HG03196 (cell line): ENCODE measurements around the gene DENND1B.
"Not testable (repeated sequence)": the region's sequence is repeated elsewhere in the genome, so short reads cannot be mapped to it uniquely, and the experiment has no call there.

ENCODE experiments used
- ATAC-seq: cut with Tn5 transposase; IDR thresholded peaks from one replicate; pipeline ENCODE4 v1.9.1; 2021; ENCODE audit not compliant: unreplicated experiment

DENND1B gene

DNA sequence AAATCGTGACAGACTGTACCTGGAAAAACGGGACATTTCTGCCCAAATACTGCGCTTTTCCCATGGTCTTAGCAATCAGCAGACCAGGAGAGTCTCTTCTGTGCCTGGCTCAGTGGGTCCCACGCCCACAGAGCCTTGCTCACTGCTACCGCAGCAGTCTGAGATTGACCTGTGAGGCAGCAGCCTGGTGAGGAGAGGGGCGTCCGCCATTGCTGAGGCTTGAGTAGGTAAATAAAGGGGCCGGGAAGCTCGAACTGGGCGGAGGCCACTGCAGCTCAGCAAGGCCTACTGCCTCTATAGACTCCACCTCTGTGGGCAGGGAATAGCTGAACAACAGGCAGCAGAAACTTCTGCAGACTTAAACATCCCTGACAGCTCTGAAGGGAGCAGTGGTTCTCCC lies 203.1 kb downstream of the DENND1B start:
- no peak for ATAC-seq

DNA sequence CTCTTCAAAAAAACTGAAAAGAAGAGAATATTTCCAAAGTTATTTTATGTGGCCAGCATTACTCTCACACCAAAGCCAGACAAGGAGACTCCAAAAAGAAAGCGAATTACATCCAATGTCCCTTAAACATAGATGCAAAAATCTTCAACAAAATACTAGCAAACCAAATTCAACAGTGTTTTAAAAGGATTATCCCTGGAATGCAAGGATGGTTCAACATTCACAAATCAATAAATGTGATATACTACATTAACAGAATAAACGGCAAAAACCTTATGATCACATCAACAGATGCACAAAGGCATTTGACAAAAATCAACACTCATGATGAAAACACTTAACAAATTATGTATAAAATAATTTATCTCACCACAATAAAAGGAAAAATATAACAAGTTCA lies 207.8 kb downstream of the DENND1B start:
- no peak for ATAC-seq

DNA sequence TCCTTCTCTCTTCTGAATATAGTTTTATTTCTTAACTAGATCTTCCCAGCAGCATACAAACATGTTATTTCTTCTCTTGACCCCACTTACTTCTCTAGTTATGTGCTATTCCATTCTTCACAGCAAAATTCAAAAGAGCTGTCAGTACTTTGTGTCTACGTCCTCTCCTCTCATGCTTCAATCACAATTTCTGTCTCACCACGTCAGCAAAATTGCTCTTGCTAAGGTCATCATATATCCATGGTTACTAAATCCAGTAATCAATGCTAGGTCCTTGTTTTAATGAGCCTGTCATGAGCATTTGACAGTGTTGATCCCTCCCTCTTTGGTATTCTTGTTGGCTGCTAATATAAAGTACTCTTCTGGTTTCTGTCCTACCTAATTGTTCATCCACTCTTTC lies 214.2 kb downstream of the DENND1B start:
- ATAC-seq: no peak

DNA sequence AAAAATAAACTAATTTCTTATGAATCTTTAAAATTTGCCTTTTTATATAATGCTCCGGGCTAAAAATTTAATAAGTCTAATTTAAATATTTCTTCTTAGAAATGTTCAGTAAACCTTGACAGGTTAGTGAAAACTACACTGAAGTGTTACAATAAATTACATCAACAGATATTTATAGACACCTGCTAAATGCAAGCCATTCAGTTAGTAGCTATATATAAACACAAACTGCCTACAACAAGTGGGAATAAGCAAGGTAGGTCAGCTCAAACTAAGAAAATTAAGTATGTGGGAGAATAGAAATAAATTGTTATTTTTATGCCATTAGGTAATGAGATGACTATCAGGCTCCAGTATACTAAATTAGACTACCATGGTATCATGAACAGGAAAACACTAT lies 215.6 kb downstream of the DENND1B start:
- ATAC-seq: no peak

DNA sequence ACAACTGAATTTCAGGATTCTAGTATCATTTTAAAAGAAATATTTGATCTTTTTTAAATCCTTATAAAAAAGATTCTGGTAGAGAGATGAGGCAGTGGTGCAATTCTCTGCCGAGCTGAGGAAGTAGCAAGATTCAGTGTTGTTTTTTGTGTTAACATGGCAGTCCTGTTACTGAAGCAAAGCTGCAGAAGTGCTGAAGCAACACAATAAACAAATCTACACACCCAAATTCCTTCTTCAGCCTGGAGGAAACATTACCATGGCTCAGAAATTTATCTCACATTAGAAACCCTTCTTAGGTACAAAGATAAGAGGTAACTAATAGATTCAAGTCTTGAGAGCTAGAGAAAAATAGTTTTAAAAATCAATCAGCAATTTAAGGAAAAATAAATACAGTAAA lies 216.0 kb downstream of the DENND1B start:
- no peak for ATAC-seq

DNA sequence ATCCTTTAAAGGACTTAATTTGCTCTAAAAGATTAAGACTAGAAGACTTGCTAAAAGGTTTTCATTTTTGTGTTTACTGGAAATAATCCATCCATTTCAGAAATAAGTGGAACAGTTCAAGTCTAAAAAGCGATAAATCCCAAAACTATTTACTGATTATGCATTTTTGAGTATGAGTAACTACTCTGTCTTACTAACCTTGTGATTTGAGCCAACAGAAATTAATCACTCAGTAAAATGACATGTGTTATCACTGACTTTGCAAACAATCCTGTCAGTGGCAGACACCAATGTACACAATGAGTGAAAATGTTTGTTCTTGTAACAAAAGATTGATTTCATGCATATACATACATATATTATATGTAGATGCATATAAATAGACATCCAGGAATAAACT lies 218.0 kb downstream of the DENND1B start:
- no peak for ATAC-seq

DNA sequence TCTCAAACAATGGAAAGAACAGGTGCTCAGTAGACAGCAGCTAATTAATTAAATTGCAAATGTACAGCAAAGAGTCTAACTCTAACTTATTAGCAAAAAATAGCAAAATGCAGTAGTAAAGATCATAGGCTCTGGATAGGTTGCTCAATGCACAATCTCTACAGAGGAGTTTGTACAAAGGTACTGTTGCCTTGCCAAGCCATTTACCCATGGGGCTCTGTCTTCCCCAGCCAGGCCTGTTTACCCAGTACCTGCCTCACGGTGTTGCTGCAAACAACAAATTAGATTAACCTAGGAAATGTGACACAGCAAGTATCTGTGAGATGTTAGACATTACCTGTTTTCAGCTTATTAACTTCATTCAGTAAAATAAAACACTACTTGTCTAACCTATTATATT lies 222.0 kb downstream of the DENND1B start:
- no peak for ATAC-seq

DNA sequence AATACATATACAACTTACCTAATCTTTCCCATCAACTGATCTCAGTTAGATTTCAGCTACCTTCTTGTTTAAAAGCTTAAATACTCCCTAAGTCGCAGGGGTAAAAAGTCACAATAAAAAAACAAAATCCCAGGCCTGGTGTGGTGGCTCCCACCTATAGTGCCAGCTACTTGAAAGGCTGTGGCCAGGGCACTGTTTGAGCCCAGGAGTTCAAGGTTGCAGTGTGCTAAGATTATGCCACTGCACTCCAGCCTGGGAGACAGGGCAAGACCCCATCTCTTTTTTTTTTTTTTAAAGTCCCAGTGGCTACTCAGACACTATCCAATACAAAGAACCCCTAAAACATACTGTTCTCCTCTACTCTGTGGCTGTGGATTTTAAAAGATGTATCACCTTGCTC lies 228.3 kb downstream of the DENND1B start:
- no peak for ATAC-seq

DNA sequence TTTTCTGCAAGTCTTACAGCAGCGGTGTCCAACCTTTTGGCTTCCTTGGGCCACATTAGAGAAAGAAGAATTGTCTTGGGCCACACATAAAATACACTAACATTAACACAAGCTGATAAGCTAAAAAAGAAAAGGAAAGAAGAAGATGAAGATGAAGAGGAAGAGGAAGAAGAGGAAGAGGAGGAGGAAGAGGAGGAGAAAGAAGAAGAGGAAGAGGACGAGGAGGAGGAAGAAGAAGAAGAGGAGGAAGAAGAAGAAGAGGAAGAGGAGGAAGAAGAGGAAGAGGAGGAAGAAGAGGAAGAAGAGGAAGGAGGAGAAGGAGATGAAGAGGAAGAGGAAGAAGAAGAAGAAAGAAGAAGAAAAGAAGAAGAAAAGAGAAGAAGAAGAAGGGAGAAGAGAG lies 230.7 kb downstream of the DENND1B start:
- no peak for ATAC-seq

DNA sequence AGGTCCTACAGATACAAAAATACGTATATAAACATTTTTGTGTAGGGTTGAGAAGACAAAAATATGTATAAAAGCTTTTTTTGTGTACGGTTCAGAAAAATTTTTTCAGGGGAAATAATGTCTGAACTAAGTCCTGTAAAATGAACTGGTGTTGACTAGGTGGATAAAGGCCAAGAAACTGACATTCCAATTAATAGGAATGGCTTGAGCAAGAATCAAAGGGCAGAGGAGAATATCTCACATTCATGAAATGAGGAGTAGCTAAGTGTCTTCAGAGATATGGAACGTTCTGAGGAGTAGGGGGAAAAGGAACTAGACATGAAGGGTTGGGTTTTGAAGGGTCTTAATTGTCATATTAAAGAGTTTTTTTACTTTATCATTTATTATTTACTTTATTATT lies 231.2 kb downstream of the DENND1B start:
- no peak for ATAC-seq

DNA sequence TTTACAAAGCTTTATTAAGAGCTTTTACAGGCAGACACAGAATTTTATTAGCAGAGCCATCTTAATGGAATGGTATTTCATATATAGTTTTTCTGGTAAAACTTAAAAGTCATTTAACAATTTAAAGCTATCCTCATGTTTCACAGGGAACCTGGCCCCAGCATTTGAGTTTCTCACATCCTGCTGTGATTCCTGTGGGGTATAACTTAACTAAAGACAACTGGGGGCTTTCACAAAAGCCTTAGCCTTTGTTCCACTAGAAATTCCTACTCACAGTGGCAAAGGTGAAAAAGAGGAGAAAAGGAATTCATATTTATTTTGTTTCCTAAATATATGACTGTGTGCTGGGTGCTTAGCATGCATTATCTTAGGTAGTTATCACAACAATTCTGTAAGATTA lies 233.9 kb downstream of the DENND1B start:
- no peak for ATAC-seq

DNA sequence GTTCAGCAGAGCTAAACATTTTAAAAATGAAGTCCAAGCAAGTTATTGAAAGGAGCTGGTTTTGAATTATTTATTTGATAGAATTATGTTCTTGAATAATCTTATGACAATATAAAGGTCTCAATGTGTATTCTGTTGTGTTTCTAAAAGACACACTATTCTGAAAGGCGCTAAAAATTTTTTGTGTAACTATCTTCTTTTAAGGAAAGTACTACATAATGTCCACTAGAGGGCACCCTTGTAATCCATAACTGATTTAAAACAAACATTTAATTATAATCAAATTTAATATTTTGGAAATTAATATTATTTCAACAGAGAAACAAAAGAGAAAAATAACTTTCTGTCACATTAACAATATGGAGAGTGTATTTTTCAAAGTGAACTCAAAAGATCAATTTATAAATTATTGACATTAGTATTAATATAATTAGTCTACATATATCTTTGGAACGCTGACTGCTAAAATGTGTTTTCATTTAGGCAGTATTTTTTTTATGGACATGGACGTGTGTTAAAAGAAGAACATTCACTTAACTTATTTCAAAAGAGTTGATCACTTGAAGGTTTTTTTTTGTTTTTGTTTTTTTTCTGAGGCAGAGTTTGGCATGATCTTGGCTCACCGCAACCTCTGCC lies 248.4 kb downstream of the DENND1B start:
- ATAC-seq: peak; percentile 56

DNA sequence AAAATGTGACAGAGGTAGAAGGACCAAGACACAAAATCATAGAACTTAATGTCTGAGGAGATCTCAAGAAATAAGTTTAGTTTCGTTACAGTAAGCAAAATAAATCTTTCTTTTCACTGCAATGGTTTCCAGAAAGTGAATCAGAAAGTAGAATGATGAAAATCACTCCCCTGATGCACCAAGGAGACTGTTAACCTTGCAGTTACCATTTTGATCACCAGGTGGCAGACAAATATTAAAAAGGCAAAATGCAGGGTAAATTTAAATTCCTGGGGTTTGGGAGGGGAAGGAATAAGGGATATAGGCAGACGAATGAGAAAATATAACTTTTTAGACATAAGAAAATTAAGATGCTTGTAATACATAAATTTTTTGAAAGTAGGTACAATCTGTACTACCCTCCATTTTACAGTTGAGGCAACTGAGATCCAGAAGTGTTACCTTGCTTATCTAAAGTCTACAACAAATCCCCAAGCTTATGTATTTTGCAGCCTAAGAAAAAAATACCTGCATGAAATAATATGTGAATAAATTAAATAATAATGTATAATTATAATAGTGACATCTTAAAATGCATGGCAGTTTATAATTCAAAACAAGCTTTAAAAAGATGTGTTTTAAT lies 254.1 kb downstream of the DENND1B start:
- peak; percentile 57 for ATAC-seq

DNA sequence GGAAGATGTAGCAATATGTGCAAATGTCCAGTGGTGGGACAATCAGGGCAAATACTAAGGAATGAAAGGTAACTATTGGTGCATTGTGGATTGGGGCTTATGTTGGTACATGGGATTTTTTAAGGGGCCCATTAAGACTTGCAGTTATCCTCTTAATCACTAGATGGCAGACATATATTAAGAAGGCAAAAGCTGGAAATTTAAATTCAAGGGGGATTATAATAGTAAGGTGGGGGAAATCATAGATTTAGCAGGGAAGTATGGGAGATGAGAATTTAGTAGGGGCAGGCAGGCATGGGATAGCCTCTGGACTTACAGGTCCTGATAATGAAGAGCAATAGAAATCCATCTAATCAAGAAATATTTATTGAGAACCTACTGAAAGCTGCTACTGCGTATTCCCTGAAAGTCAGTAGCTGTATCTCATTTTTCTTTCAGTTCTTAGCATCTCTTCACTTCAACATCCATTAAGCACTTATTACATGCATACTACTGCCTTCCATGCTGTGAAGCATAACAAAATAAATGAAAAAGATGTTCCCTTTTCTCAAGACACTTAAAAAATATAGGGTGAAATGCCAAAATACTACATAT lies 255.4 kb downstream of the DENND1B start:
- no peak for ATAC-seq

DNA sequence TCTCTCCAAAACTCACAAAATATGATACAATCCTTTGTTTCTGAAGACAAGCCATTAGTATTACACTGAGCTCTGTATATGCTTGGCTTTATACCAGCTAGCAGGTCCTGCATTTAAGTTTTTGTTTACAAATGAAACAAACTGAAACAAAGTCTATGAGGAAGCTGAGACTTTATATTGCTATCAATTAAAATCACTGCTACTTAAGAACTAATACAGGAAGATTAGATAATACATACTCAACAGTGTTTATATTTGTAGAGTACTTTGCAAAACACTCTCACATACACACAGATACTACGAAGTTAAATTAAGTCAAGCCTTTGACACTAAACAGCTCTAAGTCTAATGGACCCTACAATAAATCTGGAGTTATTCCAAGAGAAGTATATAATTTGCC lies 259.9 kb downstream of the DENND1B start:
- no peak for ATAC-seq

DNA sequence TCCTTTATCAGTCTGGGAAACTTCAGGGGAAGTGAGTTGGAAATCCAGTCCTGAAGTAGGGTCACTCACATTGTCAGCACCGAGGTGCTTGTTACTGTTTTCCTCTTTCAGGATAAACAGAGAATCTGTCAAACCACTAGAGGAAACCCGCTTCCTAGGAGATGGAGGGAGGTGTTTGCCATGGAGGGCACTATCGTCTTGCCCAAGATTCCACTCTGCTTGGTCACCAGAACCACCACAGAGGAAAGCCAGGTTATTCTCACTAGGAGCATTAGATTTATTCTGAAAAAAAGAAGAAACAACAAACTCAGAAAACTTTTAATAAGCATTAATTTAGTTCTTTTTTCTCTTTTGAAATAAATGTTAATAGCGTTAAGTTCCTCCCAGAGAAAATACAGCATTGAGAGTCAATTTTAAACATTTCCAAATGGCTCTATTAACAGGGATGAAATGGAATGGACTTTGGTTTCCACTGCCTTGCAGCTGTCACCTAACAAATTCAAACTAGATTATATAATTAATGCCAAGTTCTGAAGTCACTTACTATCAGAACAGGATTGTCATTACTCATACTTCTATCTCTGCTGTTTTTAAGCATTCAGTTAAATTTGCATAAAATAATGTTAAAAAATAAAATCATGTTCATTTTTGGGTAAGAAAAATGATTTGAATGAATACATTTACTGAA lies 264.4 kb downstream of the DENND1B start:
- ATAC-seq: no peak

DNA sequence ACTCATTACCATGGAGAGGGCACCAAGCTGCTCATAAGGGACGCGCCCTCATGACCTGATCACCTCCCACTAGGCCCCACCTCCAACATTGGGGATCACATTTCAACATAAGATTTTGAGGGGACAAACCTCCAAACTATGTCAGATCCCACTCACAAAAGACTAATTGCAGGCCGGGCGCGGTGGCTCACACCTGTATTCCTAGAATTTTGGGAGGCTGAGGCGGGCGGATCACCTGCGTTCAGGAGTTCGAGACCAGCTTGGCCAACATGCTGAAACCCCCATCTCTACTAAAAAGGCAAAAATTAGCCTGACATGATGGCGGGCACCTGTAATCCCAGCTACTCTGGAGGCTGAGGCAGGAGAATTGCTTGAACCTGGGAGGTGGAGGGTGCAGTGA lies 278.6 kb downstream of the DENND1B start:
- no peak for ATAC-seq

DNA sequence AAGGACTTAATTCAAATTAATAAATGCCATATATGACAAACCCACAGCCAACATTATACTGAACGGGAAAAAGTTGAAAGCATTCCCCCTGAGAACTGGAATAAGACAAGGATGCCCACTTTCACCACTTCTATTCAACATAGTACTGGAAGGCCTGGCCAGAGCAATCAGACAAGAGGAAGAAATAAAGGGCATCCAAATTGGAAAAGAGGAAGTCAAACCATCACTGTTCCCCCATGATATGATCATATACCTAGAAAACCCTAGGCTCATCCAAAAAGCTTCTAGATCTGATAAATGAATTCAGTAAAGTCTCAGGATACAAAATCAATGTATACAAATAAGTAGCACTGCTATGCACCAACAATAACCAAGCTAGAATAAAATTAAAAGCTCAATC lies 283.8 kb downstream of the DENND1B start:
- not testable (repeated sequence) for ATAC-seq

DNA sequence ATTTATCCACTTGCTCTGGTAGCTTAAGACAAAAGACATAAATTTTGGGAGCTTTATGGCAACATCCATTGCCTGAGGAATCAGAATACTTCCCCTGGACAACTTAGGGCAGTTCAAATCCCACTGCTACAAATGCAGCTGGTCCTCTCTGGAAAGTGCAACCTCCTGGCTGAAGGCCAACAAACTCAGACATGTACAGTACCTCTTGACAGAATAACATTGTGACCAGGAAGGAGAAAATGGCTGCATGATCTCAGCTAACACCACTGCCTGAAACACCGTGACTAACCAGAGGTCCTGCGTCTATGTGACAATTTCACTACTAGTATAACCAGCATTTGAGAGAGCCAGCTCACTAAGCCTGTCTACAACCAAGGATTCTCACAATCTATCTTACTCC lies 288.3 kb downstream of the DENND1B start:
- no peak for ATAC-seq

DNA sequence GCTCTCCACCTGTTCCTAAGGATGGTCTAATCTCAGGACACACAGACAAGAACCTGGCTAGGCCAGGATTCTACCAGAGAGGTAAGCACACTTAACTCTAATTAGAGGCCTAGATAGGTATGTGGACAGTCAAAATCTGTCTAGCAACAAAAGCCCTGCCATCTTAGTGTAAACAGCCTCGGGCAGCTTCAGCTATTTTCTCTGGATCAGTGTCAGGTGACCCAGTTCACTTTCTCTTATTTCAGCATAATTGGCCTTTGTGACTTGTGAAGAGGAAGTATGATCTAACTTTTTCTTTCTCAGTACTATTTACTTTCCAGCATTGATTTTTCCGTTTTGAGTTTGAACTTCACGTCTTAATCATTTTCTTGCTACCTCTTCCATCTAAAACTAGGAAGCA lies 289.5 kb downstream of the DENND1B start:
- no peak for ATAC-seq

DNA sequence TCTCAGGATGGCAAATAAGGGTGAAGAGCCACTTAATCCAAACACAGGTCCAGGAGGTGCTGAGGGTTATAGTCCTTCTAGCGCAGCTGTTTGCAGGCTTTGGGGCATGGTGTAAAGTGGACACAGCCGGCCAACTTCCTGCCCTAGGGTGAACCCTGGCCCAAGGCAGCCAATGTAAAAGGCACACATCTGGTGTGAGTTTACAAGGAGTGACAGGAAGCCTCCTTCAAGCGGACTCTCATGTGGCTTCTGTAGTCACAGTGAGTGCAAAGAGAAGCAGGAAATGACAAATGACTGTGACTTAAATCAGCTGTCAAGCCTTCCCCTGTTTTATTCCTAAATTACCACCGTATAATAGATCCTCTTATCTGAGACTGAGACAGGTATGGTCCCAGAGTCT lies 294.2 kb downstream of the DENND1B start:
- ATAC-seq: no peak

DNA sequence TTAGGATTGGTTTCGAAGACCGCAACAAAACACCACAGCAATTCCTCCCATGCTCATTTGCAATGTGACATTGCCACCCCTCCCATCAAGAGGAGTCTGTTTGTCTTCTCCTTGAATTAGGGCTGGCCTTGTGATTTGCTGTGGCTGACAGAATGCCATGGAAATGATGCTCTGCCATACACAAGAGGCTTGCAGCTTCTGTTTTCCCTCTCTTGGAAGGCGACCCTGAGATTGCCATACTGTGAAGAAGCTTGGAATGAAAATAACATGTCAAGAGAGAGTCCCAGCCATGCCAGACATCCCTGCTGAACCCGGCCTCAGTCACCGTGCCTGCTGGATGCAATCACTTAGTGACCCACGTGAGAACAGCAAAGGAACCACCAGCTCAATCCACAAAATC lies 294.8 kb downstream of the DENND1B start:
- ATAC-seq: no peak
